Left ventricle myocardium superior (tissue), 1 donor: ENCODE results near the gene DIP2C. TPM values are rescaled to one million over a fixed set of nuclear protein-coding genes. Genes with fewer than 3 reads are reported as not detected.
"Not testable (repeated sequence)": the region's sequence is repeated elsewhere in the genome, so short reads cannot be mapped to it uniquely, and the experiment has no call there.

ENCODE experiments used
- ATAC-seq: fragments of 200-7000 bp; cut with Tn5 transposase; one replicate; pipeline ENCODE4 v1.9.1; 2020; ENCODE audit warnings: mild to moderate bottlenecking, moderate library complexity
- DNase-seq: peaks from one replicate; pipeline ENCODE4 v3.0.0-alpha.2; 2020
- intact Hi-C: fragments of 100-400 bp; cut with micrococcal nuclease; formaldehyde crosslinking; loops from one replicate; pipeline ENCODE4 v1.11.0; 2022
- total RNA-seq: library from RNA; stranded (reverse); fragmentation: NEBNext Ultra II Directional; extraction: Animal tissue kit (Norgen Biotek cat#: 25700); gene quantifications from one replicate; pipeline ENCODE4 v1.2.1, GENCODE V29; 2021
- donor health status: DM: no; HTN: yes; CAD: no; lungs with severe emphysema.

DIP2C gene
- total RNA-seq, 1 donor from 2014 or later, result 32.6 TPM

DNA sequence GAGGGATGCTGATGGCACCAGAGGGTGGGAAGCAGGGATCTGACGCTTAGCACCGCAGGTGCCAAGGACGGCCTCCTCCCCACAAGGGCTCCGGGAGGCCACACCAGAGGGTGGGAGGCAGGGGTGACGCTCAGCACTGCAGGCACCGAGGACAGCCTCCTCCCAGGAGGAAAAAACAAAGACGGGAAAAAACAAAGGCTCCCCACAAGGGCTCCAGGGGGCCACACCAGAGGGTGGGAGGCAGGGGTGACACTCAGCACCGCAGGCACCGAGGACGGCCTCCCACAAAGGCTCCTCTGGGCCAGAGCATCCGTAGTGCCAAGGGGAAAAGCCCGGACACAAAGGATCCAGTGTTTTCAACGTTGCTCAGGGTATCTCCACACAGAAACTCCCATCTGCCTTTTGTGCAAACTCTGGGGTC lies 25.6 kb downstream of the DIP2C start:
- DNase-seq, result no peak
- no peak for ATAC-seq
- intact Hi-C loops, result no loop called here

DNA sequence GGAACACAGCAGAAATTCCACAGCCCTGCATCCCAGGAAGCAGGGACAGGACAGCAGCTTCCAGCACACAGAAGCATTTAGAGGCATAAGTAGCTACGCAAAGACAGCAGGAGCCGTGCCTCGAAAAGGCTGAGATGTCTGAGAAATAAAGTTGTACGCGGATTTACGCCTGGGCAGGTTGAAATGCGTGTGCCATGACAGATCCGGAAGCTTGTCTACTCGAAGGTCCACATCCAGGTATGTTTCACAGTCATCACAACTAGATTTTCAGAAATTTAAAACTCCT lies 26.1 kb downstream of the DIP2C start:
- ATAC-seq, result no peak
- intact Hi-C loops, result no loop called here
- no peak for DNase-seq

DNA sequence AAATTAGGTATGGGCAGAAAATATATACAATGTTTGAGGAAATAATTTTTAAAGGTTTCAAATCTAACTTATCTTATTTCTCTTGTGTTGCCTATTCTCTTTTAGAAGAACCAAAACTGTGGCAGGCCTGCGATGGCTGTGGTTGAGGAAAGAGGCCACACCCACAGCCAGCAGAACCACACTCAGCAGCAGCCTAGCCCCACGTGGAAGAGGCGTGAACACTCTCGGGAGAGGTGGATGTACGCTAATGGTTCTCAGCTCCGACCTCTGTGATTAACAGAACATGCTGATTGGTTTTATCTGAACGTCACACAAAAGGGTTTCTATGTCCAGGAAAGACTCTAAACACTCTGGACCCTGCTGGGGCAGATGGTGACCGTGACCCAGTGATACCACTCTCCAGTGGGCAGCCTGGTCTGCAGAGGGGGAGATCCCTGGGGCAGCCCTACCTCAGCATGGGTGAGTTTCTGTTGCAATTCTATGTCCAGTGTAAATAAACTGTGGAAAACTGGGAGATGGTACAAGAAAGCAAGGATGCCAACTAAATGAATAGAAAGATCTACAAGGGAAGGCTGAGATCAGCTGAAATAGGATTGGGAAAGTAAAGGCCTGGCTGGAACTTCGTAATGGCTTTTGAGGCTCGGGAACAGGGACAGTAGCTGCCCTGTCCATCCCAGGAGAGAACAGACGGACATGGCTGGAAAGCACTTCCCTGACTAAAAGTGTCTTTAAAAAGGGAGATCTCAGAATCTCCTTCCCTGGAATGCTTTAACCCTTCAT lies 26.6 kb downstream of the DIP2C start:
- DNase-seq (no peak), ATAC-seq (peak; percentile 10)
- intact Hi-C loops, result no loop called here

DNA sequence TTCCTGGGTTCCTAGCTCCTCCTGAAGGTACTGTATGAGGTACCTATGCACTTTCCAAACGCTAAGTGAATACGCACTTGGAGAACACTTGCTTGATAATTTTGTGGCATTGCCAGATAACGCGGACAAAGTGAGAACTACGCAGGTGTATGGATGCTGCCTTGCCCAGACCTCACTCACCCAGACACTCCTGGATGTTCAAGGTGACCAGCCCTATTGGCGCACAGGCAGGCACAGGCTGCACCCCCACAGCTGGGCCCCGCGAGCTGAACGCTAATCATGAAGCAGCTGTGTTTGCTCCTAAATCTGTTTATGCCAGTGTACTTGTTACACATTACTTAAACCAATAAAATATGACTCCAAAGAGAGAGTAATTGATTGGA lies 27.3 kb downstream of the DIP2C start:
- ATAC-seq (no peak), DNase-seq (no peak)
- intact Hi-C loops, result no loop called here

DNA sequence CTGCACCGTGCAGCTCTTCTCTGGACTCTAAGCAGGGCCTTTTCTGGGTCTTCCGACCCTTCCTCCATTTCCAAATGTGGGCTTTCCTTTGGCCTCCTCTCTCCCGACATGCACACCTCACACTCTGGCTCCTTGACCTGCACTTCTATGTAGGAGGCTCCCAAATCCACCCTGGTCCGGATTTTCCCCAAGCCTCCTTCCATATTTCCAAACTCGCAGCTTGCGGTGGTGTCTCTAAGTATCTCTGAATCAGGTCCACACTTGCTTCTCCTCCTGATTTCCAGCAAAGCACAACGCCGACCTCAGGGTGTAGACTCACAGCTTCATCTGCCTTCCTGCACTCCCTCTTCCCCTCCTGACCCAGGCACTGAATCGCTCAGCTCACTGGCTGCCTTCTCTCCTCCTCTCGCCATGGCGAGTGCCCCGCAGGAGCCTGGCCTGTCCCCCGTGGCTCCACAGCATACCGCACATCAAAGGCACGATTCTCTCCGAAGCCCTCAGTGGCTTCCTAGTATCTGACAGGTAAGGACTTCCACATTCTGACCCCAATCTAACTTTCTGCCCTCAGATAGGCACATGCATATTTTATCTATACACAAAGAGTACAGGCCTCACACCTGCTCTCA lies 27.8 kb downstream of the DIP2C start:
- intact Hi-C loops, result no loop called here
- ATAC-seq (peak; percentile 4), DNase-seq (no peak)

DNA sequence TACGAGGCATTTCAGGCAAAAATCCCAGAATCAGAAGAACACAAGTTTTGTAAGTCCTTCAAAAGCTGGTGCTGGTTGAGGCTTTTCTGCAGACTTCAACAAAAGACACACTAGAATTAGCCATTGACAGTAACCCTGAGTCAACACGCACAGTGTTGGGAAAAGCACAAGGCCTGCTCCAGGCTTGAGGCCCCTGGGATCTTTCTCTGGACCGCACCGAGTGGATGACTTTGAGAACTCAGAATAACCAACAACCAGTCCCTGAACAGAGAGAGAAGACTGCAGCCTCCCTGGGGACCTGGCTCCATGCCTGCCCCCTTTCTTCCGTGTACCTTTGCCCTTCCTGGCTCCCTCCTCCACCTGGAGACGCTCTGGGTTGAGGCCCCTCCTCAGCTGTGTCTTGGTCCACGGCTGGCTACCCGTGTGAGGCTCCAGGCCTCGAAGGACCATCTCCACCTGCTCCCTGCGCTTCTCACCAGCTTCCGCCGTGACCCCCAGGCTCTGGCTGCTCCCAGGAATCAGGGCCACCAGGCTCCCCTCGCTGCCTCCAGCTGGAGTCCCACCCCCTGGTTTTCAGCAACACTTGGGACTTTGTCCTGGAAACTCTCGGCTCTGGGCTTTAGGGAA lies 28.4 kb downstream of the DIP2C start:
- peak; percentile 41 for DNase-seq
- ATAC-seq, result peak; percentile 62
- intact Hi-C loops, result no loop called here

DNA sequence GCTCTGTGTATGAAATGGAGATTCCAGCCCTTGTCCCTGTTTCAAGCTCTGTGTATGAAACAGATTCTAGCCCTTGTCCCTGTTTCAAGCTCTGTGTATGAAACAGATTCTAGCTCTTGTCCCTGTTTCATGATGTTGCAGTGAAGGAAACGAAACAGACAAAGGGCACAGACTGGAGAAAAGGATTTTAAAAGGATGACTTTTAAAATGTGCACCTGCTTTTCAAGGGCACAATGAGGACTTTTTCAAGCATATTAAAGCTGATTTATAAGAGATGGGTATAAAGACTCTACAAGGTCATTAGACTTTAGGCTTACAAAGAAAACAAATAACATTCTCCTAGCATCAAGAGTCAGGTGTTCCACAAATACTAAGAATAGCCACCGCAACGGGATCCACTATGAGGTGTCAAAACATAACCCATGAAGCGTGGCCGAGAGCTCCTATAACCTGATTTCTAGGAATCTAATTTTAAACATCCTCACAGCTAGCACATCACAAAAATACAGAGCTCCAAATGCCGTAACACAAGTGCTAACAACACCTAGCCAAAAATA lies 29.0 kb downstream of the DIP2C start:
- ATAC-seq (peak; percentile 80), DNase-seq (no peak)
- intact Hi-C loops, result no loop called here

DNA sequence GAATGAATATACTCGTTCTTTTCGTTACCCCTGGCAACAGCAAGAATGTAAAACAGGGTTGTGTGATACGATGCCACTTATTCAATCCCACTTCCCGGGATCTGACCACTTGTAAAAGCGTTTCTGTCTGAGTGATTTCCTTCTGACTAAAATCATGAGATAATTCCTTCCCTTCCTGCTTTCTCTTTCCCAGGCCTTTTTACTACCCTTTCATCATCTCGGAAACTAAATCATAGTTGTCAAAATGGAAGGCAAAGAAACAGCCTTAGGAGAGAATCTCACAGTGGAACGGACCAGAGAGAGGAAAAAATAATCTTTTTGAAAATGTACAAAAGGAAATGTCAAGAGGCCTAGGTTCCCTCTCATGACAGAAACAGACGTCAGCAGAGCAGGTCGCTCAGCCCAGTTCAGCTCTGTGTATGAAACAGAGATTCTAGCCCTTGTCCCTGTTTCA lies 29.8 kb downstream of the DIP2C start:
- DNase-seq (no peak), ATAC-seq (no peak)
- intact Hi-C loops, result no loop called here

- DNase-seq, ATAC-seq, intact Hi-C loops: not testable (repeated sequence)
Observed at GRCh38 chr10:657816-658350, 31.6 kb downstream of the DIP2C start.

GRCh38 chr10:656883-657282 lies 32.6 kb downstream of the DIP2C start:
- no peak for ATAC-seq
- no peak for DNase-seq
- intact Hi-C loops, result no loop called here

DNA sequence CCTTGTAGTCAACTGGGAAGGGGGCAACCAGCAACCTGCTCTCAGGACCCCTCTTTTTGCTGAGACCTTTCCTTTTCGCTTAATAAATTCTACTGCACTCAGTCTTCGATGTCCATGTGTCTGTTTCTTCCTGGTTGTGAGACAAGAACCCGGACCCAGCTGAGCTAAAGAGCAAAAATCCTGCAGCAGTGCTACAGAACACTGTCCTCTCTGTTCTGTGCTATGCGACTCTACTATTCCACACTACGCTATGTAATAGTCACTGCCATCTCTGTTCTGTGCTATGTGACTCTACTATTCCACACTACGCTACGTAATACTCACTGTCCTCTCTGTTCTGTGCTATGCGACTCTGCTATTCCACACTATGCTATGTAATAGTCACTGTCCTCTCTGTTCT lies 34.3 kb downstream of the DIP2C start:
- DNase-seq (no peak), ATAC-seq (no peak)
- intact Hi-C loops, result no loop called here

- DNase-seq, result no peak
- intact Hi-C loops, result no loop called here
- ATAC-seq, result no peak
Observed at GRCh38 chr10:654647-654996, 34.8 kb downstream of the DIP2C start.

DNA sequence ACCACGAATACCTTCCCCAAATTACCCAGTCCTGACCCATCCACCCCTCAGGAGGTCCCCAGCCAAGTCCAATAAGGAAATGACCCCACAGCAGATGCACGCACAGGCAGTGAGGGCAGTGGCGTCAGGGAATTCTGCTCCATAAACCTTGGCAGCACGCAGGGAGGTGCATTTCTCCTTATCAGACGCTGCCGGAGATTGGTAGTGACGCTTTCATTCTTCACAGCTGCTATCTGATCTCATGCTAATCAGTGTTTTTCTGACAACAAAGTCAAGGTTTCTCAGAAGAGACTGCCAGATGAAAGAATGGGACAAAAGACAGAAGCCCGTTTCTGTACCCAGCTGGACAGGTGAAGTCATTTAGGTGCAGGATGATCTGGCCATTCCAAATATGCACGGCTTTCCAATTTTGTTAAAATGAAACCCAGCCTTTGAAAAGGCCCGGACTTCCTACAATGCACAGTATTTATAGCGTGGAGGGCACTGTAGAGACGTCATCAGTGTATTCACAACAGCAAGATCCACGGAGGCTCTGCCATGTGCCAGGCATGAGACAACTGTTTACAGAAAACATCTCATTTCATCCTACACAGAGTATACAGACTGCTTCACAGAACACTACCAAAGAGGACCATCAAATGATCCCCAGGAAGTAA lies 35.3 kb downstream of the DIP2C start:
- ATAC-seq (peak; percentile 16), DNase-seq (no peak)
- intact Hi-C loops, result no loop called here

DNA sequence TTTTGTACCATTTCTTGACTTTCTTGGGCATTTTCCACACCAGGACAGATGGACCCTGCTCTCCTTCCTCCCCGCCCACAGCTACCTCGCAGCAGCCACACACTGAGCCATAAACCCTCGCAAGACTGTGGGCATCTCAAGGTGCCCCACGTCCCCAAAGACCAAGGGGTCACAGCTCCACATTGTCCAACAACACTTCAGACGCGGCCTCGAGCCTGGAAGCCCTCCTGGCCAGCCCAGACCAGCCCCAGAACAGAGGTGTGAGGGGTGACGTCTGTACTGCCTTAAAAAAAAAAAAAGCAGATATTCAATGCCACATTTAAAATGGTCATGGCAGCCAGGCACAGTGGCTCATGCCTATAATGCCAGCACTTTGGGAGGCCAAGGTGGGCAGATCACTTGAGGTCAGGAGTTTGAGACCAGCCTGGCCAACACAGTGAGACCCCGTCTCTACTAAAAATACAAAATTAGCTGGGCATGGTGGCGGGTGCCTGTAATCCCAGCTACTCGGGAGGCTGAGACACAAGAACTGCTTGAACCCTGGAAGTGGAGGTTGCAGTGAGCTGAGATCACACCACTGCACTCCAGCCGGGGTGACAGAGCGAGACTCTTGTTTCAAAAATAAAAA lies 36.5 kb downstream of the DIP2C start:
- intact Hi-C loops, DNase-seq, ATAC-seq: not testable (repeated sequence)

GRCh38 chr10:652233-652632 lies 37.2 kb downstream of the DIP2C start:
- ATAC-seq, result no peak
- intact Hi-C loops, result no loop called here
- DNase-seq, result no peak

DNA sequence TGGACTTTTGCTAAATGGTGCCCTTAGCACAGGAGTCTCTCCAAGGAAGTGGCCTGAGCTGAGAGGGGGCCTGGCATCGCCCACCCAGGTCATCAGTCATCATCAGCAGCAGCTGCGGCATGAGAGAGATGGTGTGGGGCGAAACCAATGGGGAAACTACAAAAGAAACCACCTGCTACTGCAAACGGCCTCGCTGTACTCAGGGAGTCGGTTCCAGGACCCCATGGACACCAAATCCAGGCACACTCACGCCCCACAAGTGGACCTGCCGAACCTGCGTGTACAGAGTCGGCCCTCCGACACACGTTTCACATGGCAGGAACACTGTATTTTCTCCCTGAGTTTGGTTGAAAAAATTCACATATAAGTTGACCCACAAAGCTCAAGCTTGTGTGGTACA lies 37.8 kb downstream of the DIP2C start:
- intact Hi-C loops, result no loop called here
- DNase-seq, result no peak

GRCh38 chr10:650886-651615 lies 38.4 kb downstream of the DIP2C start:
- peak; percentile 29 for DNase-seq
- peak; percentile 72 for ATAC-seq
- intact Hi-C loops, result no loop called here

More for the DNA sequence above, 37.8 kb downstream of the DIP2C start:
- ATAC-seq, result no peak

- intact Hi-C loops, result no loop called here
- DNase-seq (peak; percentile 38), ATAC-seq (peak; percentile 47)
Observed at GRCh38 chr10:650441-650851, 39.0 kb downstream of the DIP2C start.
